ENCODE measurements around the gene SLCO2A1.

SLCO2A1 gene

GRCh38 chr3:133884054-133884886, 145.5 kb downstream of the SLCO2A1 start:
- DNase-seq (ENCODE audit: low read depth) = no peak

GRCh38 chr3:133883641-133884040, 146.1 kb downstream of the SLCO2A1 start:
- no peak for DNase-seq (ENCODE audit: low read depth)

GRCh38 chr3:133882986-133883586, 146.6 kb downstream of the SLCO2A1 start:
- DNase-seq (ENCODE audit: low read depth) = no peak

GRCh38 chr3:133881939-133882825, 147.5 kb downstream of the SLCO2A1 start:
- no peak for DNase-seq (ENCODE audit: low read depth)

- no peak for DNase-seq (ENCODE audit: low read depth)
These were observed 148.2 kb downstream of the SLCO2A1 start for GRCh38 chr3:133881492-133881891.

GRCh38 chr3:133880886-133881455, 148.8 kb downstream of the SLCO2A1 start:
- DNase-seq (ENCODE audit: low read depth) = no peak

GRCh38 chr3:133880287-133880686, 149.4 kb downstream of the SLCO2A1 start:
- no peak for DNase-seq (ENCODE audit: low read depth)

- DNase-seq (ENCODE audit: low read depth) = no peak
These were observed 151.2 kb downstream of the SLCO2A1 start for GRCh38 chr3:133878518-133878917.

Measured in HS-27A (cell line).